HEK293T (cell line): ENCODE measurements around the gene BRD7.

ENCODE experiments used
- CTCF ChIA-PET: fragments of 350-600 bp; formaldehyde crosslinking; extraction: SDS; loops from one replicate; lab custom pipeline; 2021; ENCODE audit warnings: antibody characterized with exemption, inconsistent platforms; lab: Yijun Ruan, JAX
- POLR2A ChIA-PET: fragments of 350-600 bp; formaldehyde crosslinking; extraction: SDS; loops from one replicate; lab custom pipeline; 2020; ENCODE audit warnings: antibody characterized with exemption, inconsistent platforms; lab: Yijun Ruan, JAX
- DNase-seq: peaks from one replicate; pipeline ENCODE4 v3.0.0; 2012; ENCODE audit warnings: mixed read lengths; ENCODE audit errors: extremely low spot score
- ARNT ChIP-seq: fragments of 450-650 bp; IDR thresholded peaks from 2 replicates; pipeline ENCODE4 v1.6.1; 2017; ENCODE audit warnings: mild to moderate bottlenecking
- BHLHE40 ChIP-seq: fragments of 450-650 bp; IDR thresholded peaks from 2 replicates; pipeline ENCODE4 v1.6.1; 2016; ENCODE audit warnings: mild to moderate bottlenecking, moderate library complexity, borderline replicate concordance
- CTBP1 ChIP-seq: fragments of 450-650 bp; IDR thresholded peaks from 2 replicates; pipeline ENCODE4 v1.6.1; 2016; ENCODE audit warnings: borderline replicate concordance
- ELF4 ChIP-seq: fragments of 450-650 bp; IDR thresholded peaks from 2 replicates; pipeline ENCODE4 v1.6.1; 2017; ENCODE audit warnings: antibody characterized with exemption
- FOXA1 ChIP-seq: fragments of 450-650 bp; IDR thresholded peaks from 2 replicates; pipeline ENCODE4 v1.6.1; 2016; ENCODE audit warnings: mild to moderate bottlenecking
- FOXK2 ChIP-seq: fragments of 450-650 bp; IDR thresholded peaks from 2 replicates; pipeline ENCODE4 v1.6.1; 2016; ENCODE audit warnings: mild to moderate bottlenecking
- FOXM1 ChIP-seq: fragments of 450-650 bp; IDR thresholded peaks from 2 replicates; pipeline ENCODE4 v1.6.1; 2017; ENCODE audit warnings: mild to moderate bottlenecking, borderline replicate concordance
- HDGF ChIP-seq: fragments of 450-650 bp; IDR thresholded peaks from 2 replicates; pipeline ENCODE4 v1.6.1; 2017; ENCODE audit warnings: antibody characterized with exemption, borderline replicate concordance
- L3MBTL2 ChIP-seq: fragments of 450-650 bp; conservative IDR thresholded peaks from 2 replicates; pipeline ENCODE4 v1.6.1; 2016; ENCODE audit warnings: mild to moderate bottlenecking
- LEF1 ChIP-seq: fragments of 450-650 bp; IDR thresholded peaks from 2 replicates; pipeline ENCODE4 v1.6.1; 2017; ENCODE audit warnings: mild to moderate bottlenecking, borderline replicate concordance
- NFRKB ChIP-seq: fragments of 450-650 bp; IDR thresholded peaks from 2 replicates; pipeline ENCODE4 v1.6.1; 2016; ENCODE audit warnings: mild to moderate bottlenecking, moderate library complexity
- SP1 ChIP-seq: fragments of 450-650 bp; IDR thresholded peaks from 2 replicates; pipeline ENCODE4 v1.6.1; 2017
- SUZ12 ChIP-seq: fragments of 450-650 bp; IDR thresholded peaks from 2 replicates; pipeline ENCODE4 v1.6.1; 2016; ENCODE audit warnings: mild to moderate bottlenecking
- TARDBP ChIP-seq: fragments of 450-650 bp; IDR thresholded peaks from 2 replicates; pipeline ENCODE4 v1.6.1; 2016
- ZNF384 ChIP-seq: fragments of 450-650 bp; IDR thresholded peaks from 2 replicates; pipeline ENCODE4 v1.6.1; 2016
- TF ChIP-seq, protein P1 (sequence below): fragments of 450-650 bp; IDR thresholded peaks from 2 replicates; pipeline ENCODE4 v1.6.1; 2016

The BRD7 gene

GRCh38 chr16:50390371-50390771 lies 21.6 kb upstream of the BRD7 start:
- ChIA-PET POLR2A (no interaction called here), CTCF (no interaction called here)
- TF ChIP-seq LEF1: no peak
- no peak for TF ChIP-seq TARDBP
- TF ChIP-seq ARNT: no peak
- TF ChIP-seq, protein P1, sequence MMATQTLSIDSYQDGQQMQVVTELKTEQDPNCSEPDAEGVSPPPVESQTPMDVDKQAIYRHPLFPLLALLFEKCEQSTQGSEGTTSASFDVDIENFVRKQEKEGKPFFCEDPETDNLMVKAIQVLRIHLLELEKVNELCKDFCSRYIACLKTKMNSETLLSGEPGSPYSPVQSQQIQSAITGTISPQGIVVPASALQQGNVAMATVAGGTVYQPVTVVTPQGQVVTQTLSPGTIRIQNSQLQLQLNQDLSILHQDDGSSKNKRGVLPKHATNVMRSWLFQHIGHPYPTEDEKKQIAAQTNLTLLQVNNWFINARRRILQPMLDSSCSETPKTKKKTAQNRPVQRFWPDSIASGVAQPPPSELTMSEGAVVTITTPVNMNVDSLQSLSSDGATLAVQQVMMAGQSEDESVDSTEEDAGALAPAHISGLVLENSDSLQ: no peak
- no peak for TF ChIP-seq L3MBTL2
- TF ChIP-seq BHLHE40: no peak
- no peak for TF ChIP-seq FOXM1
- TF ChIP-seq ZNF384: no peak
- TF ChIP-seq NFRKB: no peak
- TF ChIP-seq CTBP1: no peak
- DNase-seq: no peak

- POLR2A ChIA-PET: no interaction called here
- CTCF ChIA-PET: no interaction called here
- TF ChIP-seq L3MBTL2 (no peak), SP1 (no peak), CTBP1 (no peak), NFRKB (no peak), FOXM1 (no peak), ELF4 (no peak), TARDBP (no peak), ZNF384 (no peak), FOXK2 (no peak)
- TF ChIP-seq, protein P1: no peak
- DNase-seq: no peak
These were observed 21.1 kb upstream of the BRD7 start for GRCh38 chr16:50389900-50390299.

GRCh38 chr16:50388496-50388895 lies 19.7 kb upstream of the BRD7 start:
- CTCF ChIA-PET: no interaction called here
- POLR2A ChIA-PET: no interaction called here
- no peak for DNase-seq
- TF ChIP-seq SP1: no peak
- no peak for TF ChIP-seq NFRKB
- TF ChIP-seq LEF1: no peak
- no peak for TF ChIP-seq ZNF384
- no peak for TF ChIP-seq FOXA1

DNA sequence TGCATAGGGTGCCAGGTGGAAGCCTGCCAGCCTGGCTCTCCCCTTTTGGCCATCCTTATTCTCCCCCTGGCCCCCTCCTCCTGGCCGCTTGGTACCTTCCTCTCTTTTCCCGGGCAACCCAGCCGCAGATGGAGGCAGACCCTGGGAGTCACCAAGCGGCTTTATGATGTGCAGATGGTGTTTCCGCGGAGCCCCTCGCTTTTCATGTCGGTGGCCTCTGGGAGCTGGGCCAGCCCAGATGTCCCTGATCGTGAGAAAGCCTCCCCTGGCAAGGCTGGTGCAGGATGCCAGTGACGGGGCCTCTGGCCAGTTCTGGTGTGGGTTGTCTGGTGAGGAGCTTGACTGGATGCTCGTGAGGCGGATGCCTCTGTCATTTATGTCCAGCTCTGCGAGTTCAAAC lies 18.0 kb upstream of the BRD7 start:
- ChIA-PET POLR2A (no interaction called here), CTCF (no interaction called here)
- DNase-seq: no peak
- TF ChIP-seq L3MBTL2: no peak

GRCh38 chr16:50386139-50386538 lies 17.4 kb upstream of the BRD7 start:
- POLR2A ChIA-PET: no interaction called here
- CTCF ChIA-PET: no interaction called here
- TF ChIP-seq, protein P1: no peak
- no peak for TF ChIP-seq SUZ12
- TF ChIP-seq FOXA1: no peak
- no peak for TF ChIP-seq FOXM1
- TF ChIP-seq ZNF384: no peak
- TF ChIP-seq LEF1: no peak
- TF ChIP-seq HDGF: no peak
- TF ChIP-seq SP1: no peak
- no peak for TF ChIP-seq CTBP1
- TF ChIP-seq BHLHE40: no peak
- TF ChIP-seq TARDBP: no peak
- TF ChIP-seq NFRKB: no peak
- no peak for TF ChIP-seq ELF4
- TF ChIP-seq FOXK2: no peak
- DNase-seq: no peak

DNA sequence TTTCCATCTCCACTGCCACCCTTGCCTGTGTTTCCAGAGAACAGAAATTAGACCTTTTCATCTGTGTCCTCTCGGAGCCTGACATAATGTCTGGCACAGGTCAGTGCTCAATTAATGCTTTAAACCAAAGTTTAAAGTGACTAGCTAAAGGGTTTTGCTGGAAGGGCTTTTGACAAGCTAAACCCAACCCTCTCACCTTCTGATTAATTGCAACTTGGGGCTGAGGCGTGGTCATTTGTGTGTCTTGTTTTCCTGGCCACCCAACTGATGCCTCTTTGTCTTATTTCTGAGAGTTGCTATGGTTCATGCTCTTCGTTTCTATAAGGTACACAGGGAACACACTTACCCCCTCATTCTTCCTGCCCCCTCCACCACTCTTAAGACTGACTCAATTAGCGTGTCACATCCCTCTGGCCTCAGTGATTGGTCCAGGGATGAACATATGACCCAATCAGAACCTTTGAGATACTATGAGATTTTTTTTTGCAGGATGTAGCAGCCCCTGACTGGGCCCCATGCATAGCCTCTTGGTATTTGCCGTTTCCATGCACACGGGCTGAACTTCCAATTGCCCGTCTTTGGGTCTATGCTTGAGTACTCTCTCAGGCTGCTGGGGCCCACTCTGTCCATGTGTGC lies 15.8 kb upstream of the BRD7 start:
- POLR2A ChIA-PET: no interaction called here
- CTCF ChIA-PET: interaction anchor here (0.6 kb wide), 1 partner anchor 287 kb away, joined by 3 read pairs; no protein-coding TSS in a partner anchor
- no peak for DNase-seq
- TF ChIP-seq ELF4: no peak
- no peak for TF ChIP-seq FOXA1
- no peak for TF ChIP-seq BHLHE40
- TF ChIP-seq SUZ12: no peak
- TF ChIP-seq TARDBP: no peak
- TF ChIP-seq L3MBTL2: no peak
- TF ChIP-seq SP1: no peak
- TF ChIP-seq, protein P1: no peak
- no peak for TF ChIP-seq ARNT
- TF ChIP-seq CTBP1: no peak
- TF ChIP-seq FOXM1: no peak
- TF ChIP-seq LEF1: no peak
- no peak for TF ChIP-seq ZNF384
- TF ChIP-seq FOXK2: no peak
- no peak for TF ChIP-seq HDGF
- TF ChIP-seq NFRKB: no peak
